Loucy (cell line): ENCODE results near the gene MDM2.

Experiments used
- H2AFZ ChIP-seq: fragments of 200-600 bp; sonication (generic); 2 replicates; pipeline ENCODE4 v1.6.0; 2016; ENCODE audit warnings: antibody characterized with exemption, mild to moderate bottlenecking, low read length, moderate library complexity
- H3F3A ChIP-seq: fragments of 200-600 bp; 2 replicates; pipeline ENCODE4 v1.6.0; 2016; ENCODE audit warnings: antibody characterized with exemption, low read depth, mild to moderate bottlenecking
- H3K27me3 ChIP-seq: fragments of 200-600 bp; sonication (generic); 2 replicates; pipeline ENCODE4 v1.6.1; 2014; ENCODE audit warnings: low read length, mild to moderate bottlenecking; ENCODE audit not compliant: insufficient read depth, poor library complexity, severe bottlenecking
- H3K36me3 ChIP-seq: fragments of 200-600 bp; sonication (generic); 2 replicates; pipeline ENCODE4 v1.6.1; 2016; ENCODE audit warnings: low read length; ENCODE audit not compliant: insufficient read depth
- H3K4me1 ChIP-seq: fragments of 200-600 bp; sonication (generic); 2 replicates; pipeline ENCODE4 v1.5.1; 2014; ENCODE audit warnings: low read length, mild to moderate bottlenecking; ENCODE audit not compliant: insufficient read depth, poor library complexity, severe bottlenecking
- H3K4me2 ChIP-seq: fragments of 200-600 bp; sonication (generic); 2 replicates; pipeline ENCODE4 v1.6.0; 2014; ENCODE audit warnings: antibody characterized with exemption, low read length, low read depth, mild to moderate bottlenecking; ENCODE audit not compliant: poor library complexity, severe bottlenecking
- H3K4me3 ChIP-seq: fragments of 200-600 bp; sonication (generic); 2 replicates; pipeline ENCODE4 v1.5.1; 2014; ENCODE audit warnings: low read length, mild to moderate bottlenecking, mixed read lengths; ENCODE audit not compliant: poor library complexity, severe bottlenecking
- H3K79me2 ChIP-seq: fragments of 200-600 bp; sonication (generic); 2 replicates; pipeline ENCODE4 v1.6.1; 2014; ENCODE audit warnings: low read length; ENCODE audit not compliant: insufficient read depth
- H3K9ac ChIP-seq: fragments of 200-600 bp; sonication (generic); 2 replicates; pipeline ENCODE4 v1.6.0; 2014; ENCODE audit warnings: mild to moderate bottlenecking, low read depth, low read length, moderate library complexity; ENCODE audit not compliant: poor library complexity, severe bottlenecking
- H3K9me2 ChIP-seq: fragments of 200-600 bp; sonication (generic); replicated peaks from 2 replicates; pipeline ENCODE4 v1.6.1; 2016; ENCODE audit warnings: low read depth, low read length, mixed read lengths
- H3K9me3 ChIP-seq: fragments of 200-600 bp; sonication (generic); 2 replicates; pipeline ENCODE4 v1.6.1; 2014; ENCODE audit warnings: mild to moderate bottlenecking, antibody characterized with exemption, low read length, low read depth; ENCODE audit not compliant: insufficient read depth
- H4K20me1 ChIP-seq: fragments of 200-600 bp; sonication (generic); 2 replicates; pipeline ENCODE4 v1.6.0; 2014; ENCODE audit warnings: antibody characterized with exemption, low read length, mild to moderate bottlenecking; ENCODE audit not compliant: insufficient read depth, poor library complexity, severe bottlenecking
- EZH2phosphoT487 ChIP-seq: fragments of 200-600 bp; IDR thresholded peaks from 2 replicates; pipeline ENCODE4 v1.6.1; 2018; ENCODE audit warnings: antibody characterized with exemption, mild to moderate bottlenecking, moderate library complexity, borderline replicate concordance
- TF ChIP-seq, protein P1 (sequence below): fragments of 200-600 bp; sonication (generic); conservative IDR thresholded peaks from 2 replicates; pipeline ENCODE4 v1.5.1; 2014; ENCODE audit warnings: mild to moderate bottlenecking, antibody characterized with exemption, low read length

Gene MDM2

DNA sequence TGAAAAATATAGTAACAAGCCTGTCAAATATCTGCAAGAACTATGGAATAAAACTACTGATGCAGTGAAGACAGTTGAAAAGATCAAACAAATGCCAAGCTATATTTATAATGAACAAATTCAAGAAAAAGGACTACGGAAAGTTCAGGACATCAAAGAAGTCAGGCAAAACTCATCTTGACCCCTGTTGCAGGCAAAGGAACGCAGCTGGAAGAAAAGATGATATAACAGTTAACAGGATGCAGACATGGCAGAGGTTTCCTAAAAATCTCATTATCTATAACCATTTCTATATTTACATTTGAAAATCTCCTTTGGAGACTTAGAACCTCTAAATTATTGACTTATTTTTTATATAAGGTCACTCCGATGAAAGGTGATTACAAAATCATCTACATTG, 34.1 kb downstream of the MDM2 start:
- H3F3A ChIP-seq, result no peaks in the 10 kb centered on the region; the same call in 1 of the 2 replicates
- H3K27me3 ChIP-seq, result no peaks in the 10 kb centered on the region
- peaks cover 64% of the 10 kb centered on the region for H3K36me3 ChIP-seq
- TF ChIP-seq EZH2phosphoT487, result no peak
- TF ChIP-seq, protein P1, sequence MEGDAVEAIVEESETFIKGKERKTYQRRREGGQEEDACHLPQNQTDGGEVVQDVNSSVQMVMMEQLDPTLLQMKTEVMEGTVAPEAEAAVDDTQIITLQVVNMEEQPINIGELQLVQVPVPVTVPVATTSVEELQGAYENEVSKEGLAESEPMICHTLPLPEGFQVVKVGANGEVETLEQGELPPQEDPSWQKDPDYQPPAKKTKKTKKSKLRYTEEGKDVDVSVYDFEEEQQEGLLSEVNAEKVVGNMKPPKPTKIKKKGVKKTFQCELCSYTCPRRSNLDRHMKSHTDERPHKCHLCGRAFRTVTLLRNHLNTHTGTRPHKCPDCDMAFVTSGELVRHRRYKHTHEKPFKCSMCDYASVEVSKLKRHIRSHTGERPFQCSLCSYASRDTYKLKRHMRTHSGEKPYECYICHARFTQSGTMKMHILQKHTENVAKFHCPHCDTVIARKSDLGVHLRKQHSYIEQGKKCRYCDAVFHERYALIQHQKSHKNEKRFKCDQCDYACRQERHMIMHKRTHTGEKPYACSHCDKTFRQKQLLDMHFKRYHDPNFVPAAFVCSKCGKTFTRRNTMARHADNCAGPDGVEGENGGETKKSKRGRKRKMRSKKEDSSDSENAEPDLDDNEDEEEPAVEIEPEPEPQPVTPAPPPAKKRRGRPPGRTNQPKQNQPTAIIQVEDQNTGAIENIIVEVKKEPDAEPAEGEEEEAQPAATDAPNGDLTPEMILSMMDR, result no peak
- H3K9ac ChIP-seq, result no peak overlapping the region
- no peak overlapping the region for H2AFZ ChIP-seq
- H3K4me2 ChIP-seq, result no peak overlapping the region
- no peaks in the 10 kb centered on the region for H3K79me2 ChIP-seq
- H3K4me3 ChIP-seq, result no peak overlapping the region
- H3K4me1 ChIP-seq, result no peaks in the 10 kb centered on the region
- H3K9me3 ChIP-seq, result no peaks in the 10 kb centered on the region
- H4K20me1 ChIP-seq, result no peaks in the 10 kb centered on the region
- H3K9me2 ChIP-seq, result no peaks in the 10 kb centered on the region

DNA sequence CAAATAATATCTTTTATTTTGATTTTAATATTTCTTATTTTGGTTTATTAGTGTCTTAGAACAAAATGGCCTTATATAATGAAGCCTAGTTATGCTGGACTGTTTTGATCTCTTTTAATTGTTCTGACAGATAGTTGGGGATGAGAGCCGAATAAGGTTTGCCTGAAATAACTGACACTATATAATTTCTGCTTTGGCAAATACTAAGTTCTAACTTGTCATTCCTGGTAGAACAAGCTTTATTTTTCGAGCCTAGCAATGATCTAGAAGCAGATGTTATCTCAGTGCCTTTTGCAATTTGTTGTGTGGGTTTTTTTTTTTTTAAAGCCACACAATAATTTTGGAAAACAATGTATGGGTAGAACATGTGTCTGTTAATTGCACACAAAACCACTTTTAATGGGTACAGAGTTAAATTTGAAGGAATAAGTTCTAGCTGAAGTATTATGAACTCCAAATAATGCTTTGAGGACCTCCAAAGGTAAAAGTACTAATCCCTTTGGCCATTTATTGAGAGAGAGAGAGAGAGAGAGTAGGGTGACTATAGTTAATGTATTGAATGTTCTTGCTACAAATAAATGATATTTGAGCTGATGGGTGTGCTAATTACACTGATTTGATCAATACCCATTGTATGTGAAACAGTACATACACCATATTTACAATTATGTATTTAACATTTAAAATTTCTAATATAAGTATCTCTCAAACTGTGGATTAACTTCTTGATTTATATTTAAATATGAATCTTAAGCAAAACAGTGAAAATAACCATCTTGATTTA, 35.0 kb downstream of the MDM2 start:
- H3K79me2 ChIP-seq, result no peaks in the 10 kb centered on the region
- TF ChIP-seq, protein P1, result no peak
- TF ChIP-seq EZH2phosphoT487, result no peak

GRCh38 chr12:68844318-68844745, 36.4 kb downstream of the MDM2 start:
- Histone ChIP-seq H3K36me3 (peaks cover 43% of the 10 kb centered on the region), H3K27me3 (no peaks in the 10 kb centered on the region), H4K20me1 (no peaks in the 10 kb centered on the region), H2AFZ (no peak overlapping the region), H3K79me2 (no peaks in the 10 kb centered on the region), H3K9me2 (no peaks in the 10 kb centered on the region), H3F3A (no peaks in the 10 kb centered on the region; the same call in 1 of the 2 replicates), H3K9me3 (no peaks in the 10 kb centered on the region), H3K4me3 (no peak overlapping the region), H3K9ac (no peak overlapping the region), H3K4me1 (no peaks in the 10 kb centered on the region), H3K4me2 (no peak overlapping the region)
- no peak for TF ChIP-seq EZH2phosphoT487
- TF ChIP-seq, protein P1, result no peak

More for the DNA sequence above, 35.0 kb downstream of the MDM2 start:
- Histone ChIP-seq H3K36me3 (peaks cover 56% of the 10 kb centered on the region), H2AFZ (no peak overlapping the region), H3F3A (no peaks in the 10 kb centered on the region; the same call in 1 of the 2 replicates), H3K9me2 (no peaks in the 10 kb centered on the region), H3K9me3 (no peaks in the 10 kb centered on the region), H4K20me1 (no peaks in the 10 kb centered on the region), H3K9ac (no peak overlapping the region), H3K4me3 (no peak overlapping the region), H3K4me1 (no peaks in the 10 kb centered on the region), H3K4me2 (no peak overlapping the region), H3K27me3 (no peaks in the 10 kb centered on the region)
